ENCODE results near the gene TEKTIP1. TPM values are rescaled to one million over a fixed set of nuclear protein-coding genes. Genes with fewer than 3 reads are reported as not detected.

TEKTIP1 gene
- total RNA-seq, 1 experiment from 2014 or later: 1.3 TPM

- Histone ChIP-seq H3K23ac (ENCODE audit: insufficient read length, low read depth, low read length) (no peak overlapping the region), H3K79me2 (ENCODE audit: insufficient read depth, low read length) (no peaks in the 10 kb centered on the region), H3K79me1 (ENCODE audit: insufficient read depth, low read depth, low read length, poor library complexity, severe bottlenecking) (no peaks in the 10 kb centered on the region), H3K23me2 (ENCODE audit: insufficient read length, low read depth, low read length, poor library complexity, severe bottlenecking) (no peaks in the 10 kb centered on the region), H4K20me1 (ENCODE audit: control insufficient read depth, insufficient read depth, insufficient read length) (no peaks in the 10 kb centered on the region), H2BK5ac (ENCODE audit: insufficient read length, low read length) (no peak overlapping the region), H3K14ac (ENCODE audit: insufficient read depth, low read length) (no peak overlapping the region), H2AK5ac (ENCODE audit: insufficient read length, low read length) (no peak overlapping the region), H3K4me2 (ENCODE audit: insufficient read depth, insufficient read length, low read length) (no peak overlapping the region), H3K9me3 (ENCODE audit: control insufficient read depth, low read depth, low read length) (no peaks in the 10 kb centered on the region), H3K9ac (ENCODE audit: extremely low read depth, insufficient read length, low read length) (no peak overlapping the region), H3K4me1 (ENCODE audit: insufficient read depth, low read length) (no peaks in the 10 kb centered on the region), H3K4ac (ENCODE audit: low read depth, low read length) (no peak overlapping the region), H2BK120ac (ENCODE audit: low read depth, low read length, poor library complexity, severe bottlenecking) (no peak overlapping the region), H3K27me3 (ENCODE audit: insufficient read depth, low read length) (no peaks in the 10 kb centered on the region), H4K5ac (ENCODE audit: insufficient read length, low read depth, low read length) (no peak overlapping the region), H3K27ac (ENCODE audit: insufficient read length, low read depth, low read length) (no peak overlapping the region), H3T11ph (ENCODE audit: low read length) (no peak overlapping the region), H2AFZ (ENCODE audit: low read length) (no peak overlapping the region), H3K56ac (ENCODE audit: insufficient read length, low read depth, low read length) (no peak overlapping the region), H4K91ac (ENCODE audit: insufficient read length, low read depth, low read length) (no peak overlapping the region), H4K8ac (replicated peaks; ENCODE audit: insufficient read length, low read depth, low read length) (no peak overlapping the region), H2BK20ac (ENCODE audit: low read depth, low read length, poor library complexity, severe bottlenecking) (no peak overlapping the region), H2BK15ac (ENCODE audit: low read depth, low read length) (no peak overlapping the region), H2BK12ac (ENCODE audit: insufficient read length, low read depth, low read length) (no peak overlapping the region), H3K18ac (ENCODE audit: insufficient read length, low read depth, low read length) (no peak overlapping the region)
- Mint-ChIP-seq H3K4me1 (no peaks in the 10 kb centered on the region), H3K27me3 (ENCODE audit: low read depth) (peaks cover 38% of the 10 kb centered on the region), H3K27ac (no peak overlapping the region; a peak in 1 of 7 replicates), H3K36me3 (ENCODE audit: insufficient read depth in 1 of 3, low read depth in 3 of 3) (no peaks in the 10 kb centered on the region), H3K4me3 (peak overlapping the region in 1 of 2 experiments; percentile 29; a peak in 1 of 5 replicates), H3K9me3 (no peaks in the 10 kb centered on the region)
- TF ChIP-seq, protein P1, sequence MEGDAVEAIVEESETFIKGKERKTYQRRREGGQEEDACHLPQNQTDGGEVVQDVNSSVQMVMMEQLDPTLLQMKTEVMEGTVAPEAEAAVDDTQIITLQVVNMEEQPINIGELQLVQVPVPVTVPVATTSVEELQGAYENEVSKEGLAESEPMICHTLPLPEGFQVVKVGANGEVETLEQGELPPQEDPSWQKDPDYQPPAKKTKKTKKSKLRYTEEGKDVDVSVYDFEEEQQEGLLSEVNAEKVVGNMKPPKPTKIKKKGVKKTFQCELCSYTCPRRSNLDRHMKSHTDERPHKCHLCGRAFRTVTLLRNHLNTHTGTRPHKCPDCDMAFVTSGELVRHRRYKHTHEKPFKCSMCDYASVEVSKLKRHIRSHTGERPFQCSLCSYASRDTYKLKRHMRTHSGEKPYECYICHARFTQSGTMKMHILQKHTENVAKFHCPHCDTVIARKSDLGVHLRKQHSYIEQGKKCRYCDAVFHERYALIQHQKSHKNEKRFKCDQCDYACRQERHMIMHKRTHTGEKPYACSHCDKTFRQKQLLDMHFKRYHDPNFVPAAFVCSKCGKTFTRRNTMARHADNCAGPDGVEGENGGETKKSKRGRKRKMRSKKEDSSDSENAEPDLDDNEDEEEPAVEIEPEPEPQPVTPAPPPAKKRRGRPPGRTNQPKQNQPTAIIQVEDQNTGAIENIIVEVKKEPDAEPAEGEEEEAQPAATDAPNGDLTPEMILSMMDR (conservative IDR thresholded peaks at IDR 0.05): no peak
- WGBS (ENCODE audit: extremely low coverage, insufficient read length, low lambda C conversion rate): no CpG with 5 or more reads among the region's 17 CpGs
- no peak for DNase-seq
These were observed 24.9 kb downstream of the TEKTIP1 start for GRCh38 chr19:3563709-3564524.
